Measurements from ENCODE around the gene TFDP1.

GRCh38 chr13:113561417-113562084 lies 23.0 kb upstream of the TFDP1 start:
- TF ChIP-seq CTCF (IDR thresholded peaks at IDR 0.05): no peak
- no peak for TF ChIP-seq POLR2AphosphoS5 (IDR thresholded peaks at IDR 0.05)

All from breast epithelium (tissue), 3 donors.